Stimulated activated CD8-positive, alpha-beta memory T cell treated with anti-CD3 and anti-CD28 coated beads, Interleukin-15, amount 100 ng/mL, for 48 hours (primary cell): ENCODE results near the gene DOK3.

Experiments
- DNase-seq, 2 donors: peaks; one replicate each; pipeline ENCODE4 v3.0.0-alpha.2; 2020; ENCODE audit warnings: low read depth in 2 of 2

Gene DOK3, protein sequence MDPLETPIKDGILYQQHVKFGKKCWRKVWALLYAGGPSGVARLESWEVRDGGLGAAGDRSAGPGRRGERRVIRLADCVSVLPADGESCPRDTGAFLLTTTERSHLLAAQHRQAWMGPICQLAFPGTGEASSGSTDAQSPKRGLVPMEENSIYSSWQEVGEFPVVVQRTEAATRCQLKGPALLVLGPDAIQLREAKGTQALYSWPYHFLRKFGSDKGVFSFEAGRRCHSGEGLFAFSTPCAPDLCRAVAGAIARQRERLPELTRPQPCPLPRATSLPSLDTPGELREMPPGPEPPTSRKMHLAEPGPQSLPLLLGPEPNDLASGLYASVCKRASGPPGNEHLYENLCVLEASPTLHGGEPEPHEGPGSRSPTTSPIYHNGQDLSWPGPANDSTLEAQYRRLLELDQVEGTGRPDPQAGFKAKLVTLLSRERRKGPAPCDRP

GRCh38 chr5:177509381-177509951 lies at the start of gene DOK3:
Gene DOK3 (minus strand): TSS chr5:177509826. CDS start chr5:177509540, 286 bp downstream.
- no peak for DNase-seq

- DNase-seq: no peak
These were observed 48.2 kb upstream of the DOK3 start for GRCh38 chr5:177557796-177558195.

DNA sequence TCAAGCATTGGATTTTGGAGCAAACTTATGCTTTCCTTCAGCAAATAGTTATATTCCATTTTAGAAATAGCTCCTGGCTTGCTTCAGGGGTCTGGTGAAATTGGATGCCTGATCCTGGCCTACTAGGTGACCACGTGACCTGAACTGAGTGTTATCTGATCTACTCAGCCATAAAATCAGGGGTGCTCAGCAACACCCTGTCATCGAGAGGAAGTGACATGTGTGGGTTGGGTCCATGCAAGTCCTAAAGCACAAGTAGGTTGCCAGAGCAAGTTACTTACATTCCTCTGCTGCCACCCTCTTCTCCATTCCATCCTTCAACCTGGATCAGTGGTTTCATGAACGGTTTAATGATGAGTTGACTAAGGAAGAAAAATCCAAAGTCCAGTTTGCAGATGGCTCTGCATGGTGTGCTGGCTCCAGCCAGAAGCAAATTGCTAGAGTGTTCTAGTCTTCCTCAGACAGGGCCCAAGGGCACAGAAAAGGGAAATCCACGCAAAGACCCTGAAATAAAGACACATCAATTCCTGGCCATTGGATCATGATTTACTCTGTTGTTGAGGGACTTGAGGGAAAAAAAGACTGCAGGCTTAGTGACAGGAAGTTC lies 47.5 kb upstream of the DOK3 start:
- no peak for DNase-seq

DNA sequence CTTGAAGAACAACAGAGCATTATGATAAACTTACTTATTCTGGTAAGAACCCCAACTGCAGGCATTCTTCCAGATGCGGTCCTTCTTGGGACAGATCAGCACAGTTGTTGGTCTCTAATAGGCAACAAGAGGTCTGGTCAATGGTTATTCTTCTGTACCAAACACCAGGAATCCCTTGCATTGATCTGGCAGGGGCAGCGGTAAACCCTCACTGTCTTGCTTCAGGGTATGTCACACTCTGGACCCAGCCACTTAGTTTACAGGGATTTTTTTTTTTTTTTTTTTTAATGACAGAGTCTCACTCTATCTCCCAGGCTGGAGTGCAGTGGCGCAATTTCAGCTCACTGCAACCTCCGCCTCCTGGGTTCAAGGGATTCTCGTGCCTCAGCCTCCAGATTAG lies 46.0 kb upstream of the DOK3 start:
- no peak for DNase-seq

- no peak for DNase-seq
These were observed 45.6 kb upstream of the DOK3 start for GRCh38 chr5:177555228-177555627.

DNA sequence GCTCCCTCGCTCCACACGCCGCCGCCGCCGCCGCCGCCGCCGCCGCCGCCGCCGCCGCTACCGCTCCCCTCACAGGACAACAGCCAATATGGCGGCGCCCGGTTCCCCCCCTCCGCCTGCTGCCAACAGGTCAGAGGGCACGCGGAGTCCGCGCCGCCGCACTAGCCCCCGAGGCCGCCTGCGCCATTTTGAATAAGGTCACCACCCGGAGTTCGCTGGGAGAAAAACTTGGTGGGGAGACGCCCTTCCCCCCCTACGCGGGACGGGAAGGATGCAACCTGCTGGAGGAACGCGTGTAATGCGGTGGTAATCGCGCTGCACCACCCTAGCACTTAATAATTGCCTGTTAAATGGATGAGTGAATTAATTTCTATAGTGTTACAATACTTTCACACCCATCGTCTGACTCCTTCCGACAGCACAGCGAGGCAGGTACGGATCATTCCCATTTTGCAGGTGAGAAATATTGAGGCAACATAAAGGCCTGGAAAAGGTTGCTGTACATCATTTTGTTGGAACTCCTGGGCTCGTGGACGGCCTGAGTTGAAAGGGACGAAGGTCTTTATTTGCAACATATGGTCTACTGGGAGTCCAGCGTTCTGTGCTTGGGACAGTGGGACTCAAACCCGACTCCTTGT lies 45.0 kb upstream of the DOK3 start, which contains the start of gene FAM193B:
Gene FAM193B (minus strand): TSS at position 90 of the 638 bp plus-strand sequence. CDS start 105 bp downstream, outside the sequence.
- peak; percentile 93 to 95 for DNase-seq

- DNase-seq: peak in 1 of 2 donors; percentile 15
These were observed 44.2 kb upstream of the DOK3 start for GRCh38 chr5:177553671-177554429.

DNA sequence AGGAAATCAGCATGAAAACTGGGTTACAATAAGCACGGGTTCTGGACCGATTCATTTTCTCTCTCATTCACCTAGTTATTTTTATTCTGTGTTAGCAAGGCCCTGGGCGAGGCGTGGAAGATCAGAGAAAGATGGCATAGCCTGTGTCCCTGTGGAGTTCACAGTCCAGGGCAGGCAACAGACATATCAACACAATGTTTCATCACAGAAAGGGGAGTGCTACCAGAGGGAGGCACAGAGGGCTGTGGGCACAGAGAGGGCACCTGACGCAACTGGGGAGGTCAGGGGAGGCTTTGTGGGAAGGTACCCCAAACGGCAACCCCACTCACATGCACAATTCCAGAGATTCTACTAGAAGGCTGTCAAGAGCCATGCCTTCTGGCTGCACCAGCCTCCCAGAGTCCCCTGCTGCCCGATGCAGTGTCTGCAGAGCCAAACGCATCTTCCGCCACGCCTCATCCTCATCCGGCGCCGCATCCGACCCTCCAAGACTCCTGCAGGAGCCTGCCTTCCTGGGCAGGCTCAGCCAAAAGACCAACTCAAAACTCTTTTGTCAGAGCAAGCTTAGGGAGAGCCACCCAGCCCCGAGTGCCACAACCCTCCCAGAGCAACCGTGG lies 43.3 kb upstream of the DOK3 start:
- DNase-seq: no peak

- no peak for DNase-seq
These were observed 40.5 kb upstream of the DOK3 start for GRCh38 chr5:177550122-177550521.

DNA sequence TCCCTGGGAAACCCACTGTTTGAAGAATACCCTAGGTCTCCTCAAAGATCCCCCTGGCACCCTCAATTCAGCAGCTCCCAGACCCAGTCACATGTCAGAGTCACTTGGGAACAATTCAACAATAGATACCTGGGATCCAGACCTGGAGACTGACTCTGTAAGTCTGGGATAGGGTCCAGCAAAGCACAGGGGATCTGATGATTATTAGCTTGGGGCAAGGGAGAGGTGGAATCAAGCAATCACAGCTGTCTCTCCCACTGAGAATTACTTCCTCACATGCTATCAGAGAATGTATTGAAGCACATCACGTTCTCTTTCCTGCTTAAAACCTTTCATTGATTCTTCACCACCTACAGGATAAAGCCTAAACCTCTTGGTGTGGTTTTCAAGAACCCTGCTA lies 38.9 kb upstream of the DOK3 start:
- DNase-seq: no peak

GRCh38 chr5:177547736-177548135 lies 38.1 kb upstream of the DOK3 start:
- no peak for DNase-seq

- no peak for DNase-seq
These were observed 36.7 kb upstream of the DOK3 start for GRCh38 chr5:177546258-177546741.

GRCh38 chr5:177545487-177546257 lies 36.0 kb upstream of the DOK3 start:
- no peak for DNase-seq

DNA sequence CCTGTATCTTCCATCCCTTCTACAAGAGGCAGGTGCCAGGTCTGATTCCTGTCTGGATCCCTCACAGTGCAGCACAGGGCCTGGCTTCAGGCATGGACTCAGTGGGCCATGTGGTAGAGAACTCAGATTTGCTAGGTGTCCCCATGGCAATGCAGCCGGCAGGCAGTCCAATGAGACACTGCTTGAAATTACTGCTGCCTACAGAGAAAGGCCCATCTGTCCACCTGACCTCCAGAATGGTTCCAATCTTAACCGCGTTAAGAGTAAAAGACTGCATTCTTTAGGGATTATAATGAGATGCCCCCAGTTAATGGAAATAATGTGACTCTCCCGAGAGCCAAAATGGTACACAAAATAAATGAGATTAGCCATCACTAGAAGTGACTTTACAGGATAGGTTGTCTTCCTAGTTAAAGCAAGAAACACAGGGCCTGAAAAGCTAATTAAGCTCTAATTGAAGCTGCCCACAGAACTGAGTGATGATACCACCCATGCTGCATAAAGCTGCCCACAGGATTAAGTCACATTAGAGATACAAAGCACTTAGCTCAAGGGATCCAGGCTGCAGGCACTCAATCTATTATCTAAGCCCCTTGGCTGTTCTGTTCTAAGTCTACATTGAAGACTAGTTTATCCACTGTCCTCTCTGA lies 33.3 kb upstream of the DOK3 start:
- no peak for DNase-seq

GRCh38 chr5:177540438-177540837 lies 30.8 kb upstream of the DOK3 start:
- no peak for DNase-seq

- DNase-seq: no peak
These were observed 29.8 kb upstream of the DOK3 start for GRCh38 chr5:177539411-177539810.

- no peak for DNase-seq
These were observed 29.2 kb upstream of the DOK3 start for GRCh38 chr5:177538876-177539275.

DNA sequence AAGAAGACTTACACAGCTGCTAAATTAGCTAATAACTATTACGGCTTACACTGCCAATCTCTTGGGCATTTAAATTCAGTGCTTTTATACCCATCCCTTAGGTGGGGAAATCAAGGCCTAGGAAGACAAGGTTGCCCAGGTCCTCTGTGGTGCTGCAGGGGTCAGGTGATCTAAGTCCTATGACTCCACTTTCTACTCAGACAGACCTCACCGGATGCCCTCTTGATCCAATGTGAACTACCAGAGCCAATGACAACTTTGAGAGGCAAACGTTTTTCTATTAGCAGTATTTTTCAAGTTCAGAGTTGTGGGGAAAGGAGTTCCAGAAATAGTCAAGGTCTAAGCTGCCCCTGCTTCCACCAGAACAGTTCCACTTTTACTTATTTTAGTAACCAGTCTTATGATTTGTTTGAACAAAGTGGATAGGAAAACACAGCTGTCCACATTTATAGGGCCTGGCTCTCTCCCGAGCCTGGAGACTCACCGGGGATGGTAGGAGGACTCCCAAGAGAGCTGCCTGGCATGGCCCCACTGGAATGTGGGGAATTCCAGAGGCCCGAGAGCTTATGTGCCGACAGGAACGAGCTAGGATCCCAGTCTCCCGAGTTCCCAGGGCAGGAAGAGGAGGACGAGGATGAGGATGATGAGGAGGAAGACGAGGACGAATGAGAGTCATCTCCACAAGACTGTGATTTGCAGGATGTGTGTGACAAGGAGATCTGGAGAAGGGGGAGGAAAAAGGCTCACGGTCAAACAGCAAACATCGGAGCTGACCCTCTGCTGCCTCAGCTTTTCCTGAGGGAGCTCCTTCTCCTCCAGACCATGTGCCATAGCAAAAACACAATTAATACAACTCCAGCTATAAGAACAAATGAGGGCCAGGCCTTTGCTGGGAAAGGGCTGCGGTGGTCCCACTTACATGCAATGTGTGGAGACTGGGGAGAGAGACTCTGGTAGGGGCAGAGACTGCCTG lies 28.0 kb upstream of the DOK3 start:
- no peak for DNase-seq
